OCI-LY1 (cell line): ENCODE data around the gene GPR108.

Experiments used
- H2AFZ ChIP-seq: fragments of 200-600 bp; sonication (generic), shearing (Covaris generic); 2 replicates; pipeline ENCODE4 v1.6.0; 2014; ENCODE audit warnings: antibody characterized with exemption, mild to moderate bottlenecking, low read length
- H3F3A ChIP-seq: fragments of 200-600 bp; sonication (generic), shearing (Covaris generic); 2 replicates; pipeline ENCODE4 v1.6.0; 2014; ENCODE audit warnings: mild to moderate bottlenecking, antibody characterized with exemption, low read length, moderate library complexity; ENCODE audit not compliant: insufficient read depth
- H3K27ac ChIP-seq: fragments of 200-600 bp; sonication (generic); 2 replicates; pipeline ENCODE4 v1.5.1; 2014; ENCODE audit warnings: low read length, mixed run types, mild to moderate bottlenecking, low read depth; ENCODE audit not compliant: poor library complexity, severe bottlenecking
- H3K27me3 ChIP-seq: fragments of 200-600 bp; sonication (generic); 2 replicates; pipeline ENCODE4 v1.6.0; 2014; ENCODE audit warnings: antibody characterized with exemption, mild to moderate bottlenecking, low read length, moderate library complexity; ENCODE audit not compliant: insufficient read depth
- H3K36me3 ChIP-seq: fragments of 200-600 bp; sonication (generic); 2 replicates; pipeline ENCODE4 v1.6.1; 2014; ENCODE audit warnings: mild to moderate bottlenecking, antibody characterized with exemption, low read length, moderate library complexity, mixed read lengths; ENCODE audit not compliant: insufficient read depth
- H3K4me1 ChIP-seq: fragments of 200-600 bp; sonication (generic); 2 replicates; pipeline ENCODE4 v1.5.1; 2014; ENCODE audit warnings: mild to moderate bottlenecking, low read length, moderate library complexity; ENCODE audit not compliant: insufficient read depth, severe bottlenecking
- H3K4me2 ChIP-seq: fragments of 200-600 bp; sonication (generic), shearing (Covaris generic); 2 replicates; pipeline ENCODE4 v1.6.1; 2014; ENCODE audit warnings: low read length
- H3K4me3 ChIP-seq: fragments of 200-600 bp; sonication (generic); 2 replicates; pipeline ENCODE4 v1.5.1; 2014; ENCODE audit warnings: low read length, low read depth, mild to moderate bottlenecking, mixed read lengths; ENCODE audit not compliant: poor library complexity, severe bottlenecking
- H3K79me2 ChIP-seq: fragments of 200-600 bp; shearing (Covaris generic); 2 replicates; pipeline ENCODE4 v1.6.1; 2016; ENCODE audit warnings: mixed run types, low read length, mixed read lengths; ENCODE audit not compliant: insufficient read depth
- H3K9ac ChIP-seq: fragments of 200-600 bp; sonication (generic), shearing (Covaris generic); 2 replicates; pipeline ENCODE4 v1.6.1; 2014; ENCODE audit warnings: mild to moderate bottlenecking, low read length, mixed read lengths
- H3K9me2 ChIP-seq: fragments of 200-600 bp; sonication (generic), shearing (Covaris generic); 2 replicates; pipeline ENCODE4 v1.6.1; 2014; ENCODE audit warnings: low read depth, mild to moderate bottlenecking, low read length, mixed read lengths
- H3K9me3 ChIP-seq: fragments of 200-600 bp; shearing (Covaris generic); 2 replicates; pipeline ENCODE4 v1.6.1; 2014; ENCODE audit warnings: low read length, mixed read lengths
- H4K20me1 ChIP-seq: fragments of 200-600 bp; sonication (generic), shearing (Covaris generic); 2 replicates; pipeline ENCODE4 v1.6.0; 2016; ENCODE audit warnings: mild to moderate bottlenecking, low read length; ENCODE audit not compliant: insufficient read depth
- EZH2 ChIP-seq: fragments of 200-600 bp; sonication (generic), shearing (Covaris generic); IDR thresholded peaks from 2 replicates; pipeline ENCODE4 v1.8.0; 2017; ENCODE audit warnings: borderline replicate concordance, mixed run types, mild to moderate bottlenecking, antibody characterized with exemption, low read length, moderate library complexity, mixed read lengths
- TF ChIP-seq, protein P1 (sequence below): fragments of 200-600 bp; sonication (generic), shearing (Covaris generic); IDR thresholded peaks from 2 replicates; pipeline ENCODE4 v1.5.1; 2017; ENCODE audit warnings: mild to moderate bottlenecking, antibody characterized with exemption, low read length, moderate library complexity, mixed read lengths

GPR108 gene

DNA sequence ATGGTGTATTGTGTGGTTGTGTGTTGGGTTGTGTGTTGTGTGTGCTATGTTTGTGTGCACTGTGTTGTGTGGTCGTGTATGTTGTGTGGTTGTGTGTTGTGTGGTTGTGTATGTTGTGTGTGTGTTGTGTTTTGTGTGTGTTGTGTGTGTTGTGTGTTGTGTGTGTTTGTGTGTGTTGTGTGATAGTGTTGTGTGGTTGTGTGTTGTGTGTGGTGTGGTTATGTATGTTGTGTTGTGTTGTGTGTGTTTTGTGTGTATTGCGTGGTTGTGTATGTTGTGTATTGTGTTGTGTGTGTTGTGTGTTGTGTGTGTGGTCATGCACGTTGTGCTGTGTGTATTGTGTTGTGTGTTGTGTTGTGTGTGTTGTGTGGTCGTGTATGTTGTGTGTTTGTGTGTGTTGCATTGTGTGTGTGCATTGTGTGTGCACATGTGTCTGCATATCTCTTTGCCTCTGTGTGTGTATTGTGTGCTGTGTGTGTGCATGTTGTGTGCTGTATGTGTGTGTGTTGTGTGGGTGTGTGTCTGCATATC is 19.9 kb downstream of the GPR108 start:
- H3K9ac ChIP-seq: no peak overlapping the region
- H3K36me3 ChIP-seq: no peaks in the 10 kb centered on the region
- no peak overlapping the region for H3K27ac ChIP-seq
- H3K9me2 ChIP-seq: no peaks in the 10 kb centered on the region
- no peaks in the 10 kb centered on the region for H3K9me3 ChIP-seq
- H3K4me1 ChIP-seq: peaks cover 20% of the 10 kb centered on the region
- no peaks in the 10 kb centered on the region for H3K79me2 ChIP-seq
- no peak overlapping the region for H2AFZ ChIP-seq
- no peak overlapping the region for H3K4me2 ChIP-seq
- no peaks in the 10 kb centered on the region for H3F3A ChIP-seq
- H4K20me1 ChIP-seq: no peaks in the 10 kb centered on the region
- no peak overlapping the region for H3K4me3 ChIP-seq
- TF ChIP-seq, protein P1, sequence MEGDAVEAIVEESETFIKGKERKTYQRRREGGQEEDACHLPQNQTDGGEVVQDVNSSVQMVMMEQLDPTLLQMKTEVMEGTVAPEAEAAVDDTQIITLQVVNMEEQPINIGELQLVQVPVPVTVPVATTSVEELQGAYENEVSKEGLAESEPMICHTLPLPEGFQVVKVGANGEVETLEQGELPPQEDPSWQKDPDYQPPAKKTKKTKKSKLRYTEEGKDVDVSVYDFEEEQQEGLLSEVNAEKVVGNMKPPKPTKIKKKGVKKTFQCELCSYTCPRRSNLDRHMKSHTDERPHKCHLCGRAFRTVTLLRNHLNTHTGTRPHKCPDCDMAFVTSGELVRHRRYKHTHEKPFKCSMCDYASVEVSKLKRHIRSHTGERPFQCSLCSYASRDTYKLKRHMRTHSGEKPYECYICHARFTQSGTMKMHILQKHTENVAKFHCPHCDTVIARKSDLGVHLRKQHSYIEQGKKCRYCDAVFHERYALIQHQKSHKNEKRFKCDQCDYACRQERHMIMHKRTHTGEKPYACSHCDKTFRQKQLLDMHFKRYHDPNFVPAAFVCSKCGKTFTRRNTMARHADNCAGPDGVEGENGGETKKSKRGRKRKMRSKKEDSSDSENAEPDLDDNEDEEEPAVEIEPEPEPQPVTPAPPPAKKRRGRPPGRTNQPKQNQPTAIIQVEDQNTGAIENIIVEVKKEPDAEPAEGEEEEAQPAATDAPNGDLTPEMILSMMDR: no peak; the same call in 1 of the 2 replicates
- no peak for TF ChIP-seq EZH2
- no peaks in the 10 kb centered on the region for H3K27me3 ChIP-seq

DNA sequence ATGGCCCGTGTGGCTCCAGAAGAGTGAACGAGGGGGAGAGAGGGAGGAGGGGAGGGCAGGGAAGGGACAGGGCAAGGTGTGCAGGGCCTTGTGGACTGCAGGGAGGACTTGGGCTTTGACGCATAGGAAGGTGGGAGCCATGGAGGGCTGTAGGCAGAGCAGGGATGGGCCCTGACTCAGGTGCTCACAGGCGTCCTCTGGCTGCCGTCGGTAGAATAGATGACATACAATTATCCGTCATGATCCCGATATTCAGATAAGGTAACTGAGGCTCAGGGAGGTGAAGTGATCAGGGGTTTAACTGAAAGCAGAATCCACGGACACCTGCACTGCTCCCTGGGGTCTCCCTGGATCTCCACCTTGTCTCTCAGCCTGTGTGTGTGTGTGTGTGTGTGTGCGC is 20.3 kb downstream of the GPR108 start:
- no peaks in the 10 kb centered on the region for H3K36me3 ChIP-seq
- peaks cover 15% of the 10 kb centered on the region for H3K4me1 ChIP-seq
- H3K9me3 ChIP-seq: no peaks in the 10 kb centered on the region
- H3K9ac ChIP-seq: no peak overlapping the region
- H3K27me3 ChIP-seq: no peaks in the 10 kb centered on the region
- H3K27ac ChIP-seq: no peak overlapping the region
- no peaks in the 10 kb centered on the region for H3K79me2 ChIP-seq
- H2AFZ ChIP-seq: no peak overlapping the region
- no peaks in the 10 kb centered on the region for H3F3A ChIP-seq
- no peak overlapping the region for H3K4me2 ChIP-seq
- no peak for TF ChIP-seq EZH2
- TF ChIP-seq, protein P1: peak; percentile 34
- no peak overlapping the region for H3K4me3 ChIP-seq
- H3K9me2 ChIP-seq: no peaks in the 10 kb centered on the region
- H4K20me1 ChIP-seq: no peaks in the 10 kb centered on the region

DNA sequence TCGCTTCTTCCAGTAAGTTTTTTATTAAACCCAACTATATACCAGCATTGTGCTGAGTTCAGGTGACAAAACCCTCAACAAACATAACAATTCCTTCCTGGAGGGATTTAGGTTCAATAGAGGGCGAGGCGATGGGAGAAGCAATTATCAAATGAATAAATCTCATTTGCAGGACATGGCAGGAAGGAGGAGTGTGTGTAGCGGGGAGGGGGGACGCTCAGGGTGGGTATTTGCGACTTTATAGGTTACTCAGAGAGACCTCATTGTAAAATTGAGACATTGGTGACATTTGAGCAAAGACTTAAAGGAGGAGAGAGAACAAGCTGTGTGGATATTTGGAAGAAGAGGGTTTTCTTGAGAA is 20.8 kb downstream of the GPR108 start:
- Histone ChIP-seq H3K9me3 (no peaks in the 10 kb centered on the region), H3K36me3 (no peaks in the 10 kb centered on the region), H3K79me2 (no peaks in the 10 kb centered on the region), H3K4me1 (peaks cover 11% of the 10 kb centered on the region), H3K27me3 (no peaks in the 10 kb centered on the region), H3F3A (no peaks in the 10 kb centered on the region), H3K4me3 (no peak overlapping the region), H3K27ac (no peak overlapping the region), H3K4me2 (no peak overlapping the region), H4K20me1 (no peaks in the 10 kb centered on the region), H3K9ac (no peak overlapping the region), H3K9me2 (no peaks in the 10 kb centered on the region), H2AFZ (no peak overlapping the region)
- TF ChIP-seq, protein P1: no peak
- TF ChIP-seq EZH2: no peak
